CMK (cell line): ENCODE measurements around the gene CDC27.
"Not testable (repeated sequence)": the region's sequence is repeated elsewhere in the genome, so short reads cannot be mapped to it uniquely, and the experiment has no call there.

Experiments
- DNase-seq: peaks from one replicate; pipeline ENCODE4 v3.0.0-alpha.2; 2010; ENCODE audit warnings: low read depth

Gene CDC27

DNA sequence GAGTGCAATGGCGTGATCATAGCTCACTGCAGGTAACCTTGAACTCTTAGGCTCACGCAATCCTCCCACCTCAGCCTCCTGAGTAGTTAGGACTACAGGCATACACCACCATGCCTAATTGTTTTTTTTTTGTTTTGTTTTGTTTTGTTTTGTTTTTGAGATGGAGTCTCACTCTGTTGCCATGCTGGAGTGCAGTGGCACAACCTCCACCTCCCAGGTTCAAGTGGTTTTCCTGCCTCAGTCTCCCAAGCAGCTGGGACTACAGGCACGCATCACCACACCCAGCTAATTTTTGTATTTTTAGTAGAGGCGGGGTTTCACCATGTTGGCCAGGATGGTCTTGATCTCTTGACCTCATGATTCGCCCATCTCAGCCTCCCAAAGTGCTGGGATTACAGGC is 54.7 kb downstream of the CDC27 start:
- DNase-seq, result not testable (repeated sequence)

DNA sequence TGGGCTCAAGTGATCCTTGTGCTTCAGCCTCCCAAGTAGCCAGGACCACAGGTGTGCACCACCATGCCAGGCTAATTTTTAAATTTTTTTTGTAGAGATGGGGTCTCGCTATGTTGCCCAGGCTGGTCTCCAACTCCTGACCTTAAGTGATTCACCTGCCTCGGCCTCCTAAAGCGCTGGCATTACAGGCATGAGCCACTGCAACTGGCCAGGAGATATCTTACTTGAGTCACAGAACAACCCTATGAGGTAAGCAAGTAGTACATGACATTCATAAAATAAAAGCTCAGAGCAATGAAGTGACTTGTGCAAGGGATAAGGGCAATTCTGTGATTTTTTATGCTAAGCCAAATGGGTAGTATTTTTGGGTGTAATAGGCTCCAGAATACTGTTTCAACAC is 57.3 kb downstream of the CDC27 start:
- DNase-seq, result no peak

DNA sequence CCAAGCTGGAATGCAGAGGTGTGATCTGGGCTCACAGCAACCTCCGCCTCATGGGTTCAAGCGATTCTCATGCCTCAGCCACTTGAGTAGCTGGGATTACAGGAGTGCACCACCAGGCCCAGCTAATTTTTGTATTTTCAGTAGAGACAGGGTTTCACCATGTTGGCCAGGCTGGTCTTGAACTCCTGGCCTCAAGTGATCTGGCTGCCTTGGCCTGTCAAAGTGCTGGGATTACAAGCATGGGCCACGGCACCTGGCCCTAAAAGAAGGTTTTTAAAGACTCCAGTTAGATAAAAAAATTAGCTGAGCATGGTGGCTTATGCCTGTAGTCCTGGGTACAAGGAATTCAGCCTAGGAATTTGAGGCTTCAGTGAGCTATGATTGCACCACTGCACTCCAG is 62.3 kb downstream of the CDC27 start:
- DNase-seq, result not testable (repeated sequence)

DNA sequence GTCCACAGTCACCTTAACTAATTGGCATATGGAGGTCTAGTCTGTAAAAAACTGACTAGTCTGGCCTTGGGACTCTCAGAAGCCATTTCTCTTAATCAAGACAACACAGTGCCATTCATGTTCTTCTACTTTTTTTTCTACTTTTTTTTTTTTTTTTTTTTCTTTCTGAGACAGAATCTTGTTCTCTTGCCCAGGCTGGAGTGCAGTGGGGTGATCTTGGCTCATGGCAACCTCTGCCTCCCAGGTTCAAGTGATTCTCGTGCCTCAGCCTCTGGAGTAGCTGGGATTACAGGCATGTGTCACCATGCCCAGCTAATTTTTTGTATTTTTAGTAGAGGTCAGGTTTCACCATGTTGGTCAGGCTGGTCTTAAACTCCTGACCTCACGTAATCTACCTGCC is 65.8 kb downstream of the CDC27 start:
- DNase-seq, result not testable (repeated sequence)

DNA sequence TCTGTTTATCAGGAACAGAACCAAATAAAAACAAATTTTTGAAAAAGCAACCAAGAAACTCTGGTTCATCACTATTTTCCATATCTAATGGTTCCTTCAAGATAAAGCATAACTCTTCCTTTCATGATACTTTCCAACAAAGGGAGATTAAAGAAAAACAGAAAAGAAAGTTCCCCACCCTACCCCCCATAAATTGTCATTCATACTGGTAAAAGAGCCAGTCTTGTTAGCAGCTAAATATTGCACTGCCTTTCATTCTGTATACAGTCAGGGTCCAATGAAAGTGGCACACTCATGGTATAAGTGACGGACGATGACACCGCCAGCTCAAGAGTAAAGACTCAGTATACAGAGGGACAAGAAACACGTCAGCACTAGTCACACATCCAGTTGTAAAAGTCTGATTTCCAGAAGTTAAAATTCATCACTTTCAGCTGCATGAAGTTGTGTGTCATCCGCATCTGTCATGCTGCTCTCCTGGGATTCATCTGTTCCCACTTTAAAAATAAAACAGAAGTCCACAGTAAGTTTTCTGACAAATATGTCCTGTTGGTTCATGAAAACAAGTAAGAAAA is 68.5 kb downstream of the CDC27 start:
- DNase-seq, result no peak

DNA sequence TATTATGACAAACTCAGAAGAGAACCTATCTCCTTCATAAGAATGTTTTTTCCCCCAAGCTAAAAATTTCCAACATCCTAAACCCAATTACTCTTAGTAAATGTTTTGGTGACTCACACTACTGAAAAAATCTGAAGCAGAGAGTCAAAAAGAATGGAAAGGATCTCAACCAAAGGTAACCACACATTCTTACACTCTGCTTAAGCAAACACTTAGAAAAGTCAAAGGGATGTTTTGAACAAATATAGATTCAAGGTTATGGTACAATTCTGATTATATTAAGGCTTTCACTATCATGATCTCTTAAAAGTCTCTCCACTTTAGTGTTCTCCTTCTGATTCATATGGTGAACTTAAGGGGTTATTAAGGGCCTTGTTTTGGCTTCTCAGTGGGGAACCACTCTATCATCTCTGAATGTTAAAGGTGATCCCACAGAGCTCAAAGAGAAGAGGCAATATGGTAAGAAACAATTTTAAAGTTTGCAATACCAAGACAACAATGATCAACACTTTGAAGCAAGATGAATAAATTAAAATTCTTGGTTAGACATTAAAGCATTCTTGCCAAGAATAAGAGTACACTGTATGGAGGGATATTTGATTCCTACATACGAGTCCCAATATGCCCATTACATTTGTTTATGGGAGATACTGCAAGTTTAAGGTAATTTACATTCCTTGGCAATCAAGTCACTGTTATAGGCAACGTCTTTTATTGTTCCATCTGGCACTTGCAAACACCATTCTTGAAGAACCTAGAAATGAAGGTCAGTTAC is 69.2 kb downstream of the CDC27 start:
- no peak for DNase-seq

DNA sequence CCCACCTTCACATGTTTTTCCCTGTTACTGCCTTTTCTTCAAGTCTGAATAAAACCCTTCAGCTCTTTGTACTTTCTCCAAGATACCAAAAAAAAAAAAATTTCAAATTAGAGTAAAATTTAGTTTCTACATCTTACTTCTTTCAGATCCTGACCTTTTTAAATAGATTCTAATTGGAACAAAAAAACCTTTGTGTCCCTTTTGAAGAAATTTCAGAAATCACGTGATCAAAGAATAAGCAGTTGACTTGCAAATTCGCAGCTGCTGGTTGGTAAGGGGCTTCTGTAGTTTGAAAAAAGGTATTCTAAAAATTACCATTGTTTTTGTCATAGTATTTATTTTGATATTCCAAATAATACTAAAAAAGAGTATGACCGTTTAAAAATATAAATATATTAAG is 71.7 kb downstream of the CDC27 start:
- no peak for DNase-seq

DNA sequence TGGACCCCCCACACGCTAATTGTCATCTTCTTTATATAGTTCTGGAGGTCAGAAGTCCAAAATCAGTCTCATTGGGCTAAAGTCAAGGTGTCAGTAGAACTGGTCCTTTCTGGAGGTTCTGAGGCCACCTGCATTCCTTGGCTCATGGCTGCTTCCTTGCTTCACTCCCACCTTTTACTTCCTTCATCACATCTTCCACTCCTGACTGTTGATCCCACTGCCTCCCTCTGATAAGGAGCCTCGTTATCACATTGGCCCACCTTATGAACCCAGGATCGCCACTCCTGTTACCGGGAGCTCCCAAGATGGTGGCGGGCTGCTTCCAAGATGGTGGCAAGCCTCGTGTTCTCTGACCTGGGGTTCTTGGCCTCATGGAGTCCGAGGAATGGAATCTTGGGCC is 83.0 kb downstream of the CDC27 start:
- DNase-seq, result no peak

DNA sequence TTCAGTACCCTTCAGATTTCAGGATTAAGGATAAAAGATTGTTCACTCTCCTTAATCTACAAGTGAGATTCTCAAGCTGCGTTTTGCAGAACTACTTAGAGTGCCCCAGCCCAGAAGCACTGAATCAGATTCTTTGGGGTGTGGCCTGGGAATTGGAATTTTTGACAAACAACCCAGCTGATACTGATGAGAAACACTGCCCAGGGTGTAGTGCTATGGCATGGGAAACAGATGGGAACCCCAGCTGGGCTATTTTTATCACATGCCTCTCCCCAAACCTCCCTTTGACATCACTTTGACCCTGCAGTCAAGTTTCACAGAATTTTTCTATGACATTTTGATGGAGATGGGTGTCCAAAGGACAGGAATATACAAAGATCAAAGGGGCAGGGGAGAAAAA is 83.8 kb downstream of the CDC27 start:
- DNase-seq, result not testable (repeated sequence)

DNA sequence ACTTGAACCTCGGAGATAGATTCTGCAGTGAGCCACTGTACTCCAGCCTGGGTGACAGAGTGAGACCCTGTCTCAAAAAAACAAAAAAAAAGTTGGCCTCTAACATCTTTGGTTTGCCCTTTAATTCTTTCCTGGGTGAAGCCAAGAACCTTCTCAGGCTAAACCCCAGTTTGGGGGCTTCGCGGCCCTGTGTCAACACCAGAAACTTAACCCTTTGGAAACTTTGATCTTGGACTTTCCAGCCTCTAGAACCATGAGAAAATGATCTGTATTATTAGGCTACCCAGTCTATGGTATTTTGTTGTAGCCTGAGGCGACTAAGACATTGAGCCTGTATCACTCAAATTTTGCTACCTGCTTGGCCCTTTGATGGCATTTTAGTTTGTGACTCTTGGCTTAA is 86.2 kb downstream of the CDC27 start:
- no peak for DNase-seq

DNA sequence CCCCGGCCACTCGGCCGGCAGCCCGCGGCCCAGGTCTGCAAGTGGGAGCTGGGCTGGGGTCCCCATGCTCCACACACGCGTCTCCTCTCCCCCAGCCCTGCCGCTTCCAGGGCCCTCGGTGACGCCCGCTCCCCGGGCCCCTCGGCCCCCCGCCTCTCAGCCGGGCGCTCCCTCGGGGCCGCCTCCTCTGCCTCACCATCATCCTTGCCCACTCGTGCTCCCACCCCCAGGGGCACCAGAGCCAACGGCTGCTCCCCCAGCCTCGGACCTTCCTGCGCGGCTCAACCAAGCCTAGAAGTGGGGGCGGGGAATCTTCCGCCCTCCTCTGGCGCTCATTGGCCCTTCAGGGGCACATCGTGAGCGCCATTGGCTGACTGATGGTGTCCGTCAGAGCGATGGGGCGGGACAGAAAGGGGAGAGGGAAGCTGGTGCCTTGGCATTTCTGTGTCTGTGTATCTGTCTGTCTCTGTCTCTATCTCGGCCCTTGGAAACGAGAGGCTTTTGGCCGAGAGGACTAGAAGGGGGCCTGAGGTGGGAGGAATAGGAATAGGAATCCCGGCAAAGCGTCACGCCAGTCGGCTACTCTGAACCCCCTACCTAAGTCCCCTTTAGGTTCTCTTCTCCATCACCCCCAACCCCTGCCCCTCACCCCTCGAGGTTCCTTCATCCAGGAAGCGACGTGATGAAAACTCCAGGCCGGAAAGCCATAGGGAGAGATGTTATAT is 88.9 kb downstream of the CDC27 start:
- peak; percentile 81 for DNase-seq

DNA sequence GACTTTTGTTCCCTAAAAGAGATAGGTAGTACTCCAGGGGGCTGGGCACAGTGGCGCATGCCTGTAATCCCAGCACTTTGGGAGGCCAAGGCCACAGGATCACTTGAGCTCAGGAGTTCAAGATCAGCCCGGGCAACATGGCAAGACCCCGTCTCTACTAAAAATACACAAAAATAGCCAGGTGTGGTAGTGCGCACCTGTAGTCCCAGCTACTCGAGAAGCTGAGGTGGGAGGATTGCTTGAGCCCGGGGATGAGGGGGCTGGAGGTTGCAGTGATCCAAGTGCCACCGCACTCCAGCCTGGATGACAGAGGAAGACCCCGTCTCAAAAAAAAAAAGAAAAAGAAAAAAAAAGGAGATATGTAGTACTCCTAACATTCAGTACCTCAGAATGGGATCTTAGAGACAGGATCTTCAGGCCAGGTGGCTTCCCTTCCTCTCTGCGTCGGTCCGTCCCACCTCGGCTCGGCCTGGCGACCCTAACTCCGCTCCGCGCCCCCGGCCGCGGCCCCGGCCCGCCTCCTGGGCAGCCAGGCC is 89.6 kb downstream of the CDC27 start:
- DNase-seq, result no peak

DNA sequence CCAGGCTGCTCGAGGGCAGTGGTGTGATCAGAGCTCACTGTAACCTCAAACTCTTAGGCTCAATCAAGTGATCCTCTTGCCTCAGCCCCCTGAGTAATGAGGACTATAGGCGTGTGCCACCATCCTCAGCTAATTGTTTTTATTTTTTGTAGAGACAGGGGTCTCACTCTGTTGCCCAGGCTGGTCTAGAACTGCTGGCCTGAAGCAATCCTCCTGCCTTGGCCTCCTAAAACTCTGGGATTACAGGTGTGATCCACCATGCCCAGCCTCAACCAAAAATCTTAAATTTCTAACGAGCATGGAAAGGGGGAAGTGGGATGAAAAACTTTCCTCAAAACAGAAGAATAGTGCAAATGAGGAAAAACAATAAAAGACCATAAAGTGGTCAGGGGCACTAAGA is 92.8 kb downstream of the CDC27 start:
- no peak for DNase-seq

DNA sequence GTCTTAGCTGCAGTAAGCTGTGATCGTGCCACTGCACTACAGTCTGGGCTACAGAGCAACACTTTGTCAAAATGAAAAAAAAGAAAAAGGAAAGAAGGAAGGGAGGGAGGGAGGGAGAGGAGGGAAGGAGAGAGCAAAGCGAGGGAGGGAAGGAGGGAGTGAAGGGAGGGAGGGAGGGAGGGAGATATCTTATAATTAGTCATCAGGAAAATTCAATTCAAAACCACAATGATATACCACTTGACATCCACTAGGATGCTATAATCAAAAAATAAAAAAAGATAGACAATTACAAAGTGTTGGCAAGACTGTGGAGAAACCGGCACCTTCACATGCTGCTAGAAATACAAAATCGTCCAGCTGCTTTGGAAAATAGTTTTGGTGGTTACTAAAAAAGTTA is 93.8 kb downstream of the CDC27 start:
- no peak for DNase-seq

DNA sequence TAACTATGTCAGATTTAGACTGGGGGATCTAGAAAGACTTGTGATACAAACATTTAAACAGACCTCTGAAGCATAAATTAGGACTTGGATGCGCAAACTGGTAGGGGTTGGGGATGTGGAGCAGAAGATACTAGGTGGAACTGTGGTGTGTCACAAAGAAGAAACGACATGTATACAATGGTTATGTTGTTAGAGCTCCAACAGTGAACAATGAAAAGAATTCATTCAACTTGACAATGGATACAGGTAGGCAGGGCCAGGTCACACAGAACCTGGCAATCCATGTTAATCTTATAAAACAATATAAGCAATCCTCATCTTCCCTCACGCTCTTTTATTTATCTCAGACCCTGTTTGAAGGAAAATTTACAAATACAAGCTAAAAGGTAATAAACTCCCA is 102.0 kb downstream of the CDC27 start:
- DNase-seq, result no peak

DNA sequence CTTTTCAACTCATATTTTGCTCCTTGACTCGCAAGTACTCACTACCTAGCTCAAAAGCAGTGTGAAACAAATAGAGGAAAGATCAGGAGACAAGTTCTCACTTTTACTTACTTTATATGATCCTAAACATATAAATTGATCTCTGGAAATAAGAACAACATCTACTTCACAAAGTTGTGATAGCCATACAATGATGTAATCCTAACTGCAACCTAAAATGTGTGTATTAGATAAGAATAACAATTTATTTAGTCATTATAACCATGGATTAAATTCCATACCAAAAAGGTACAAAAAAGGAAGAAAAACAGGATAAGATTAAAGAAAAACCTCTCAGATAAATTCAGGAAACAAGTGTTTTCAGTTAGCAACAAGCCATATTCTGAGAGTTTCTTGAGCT is 103.4 kb downstream of the CDC27 start:
- DNase-seq, result no peak

DNA sequence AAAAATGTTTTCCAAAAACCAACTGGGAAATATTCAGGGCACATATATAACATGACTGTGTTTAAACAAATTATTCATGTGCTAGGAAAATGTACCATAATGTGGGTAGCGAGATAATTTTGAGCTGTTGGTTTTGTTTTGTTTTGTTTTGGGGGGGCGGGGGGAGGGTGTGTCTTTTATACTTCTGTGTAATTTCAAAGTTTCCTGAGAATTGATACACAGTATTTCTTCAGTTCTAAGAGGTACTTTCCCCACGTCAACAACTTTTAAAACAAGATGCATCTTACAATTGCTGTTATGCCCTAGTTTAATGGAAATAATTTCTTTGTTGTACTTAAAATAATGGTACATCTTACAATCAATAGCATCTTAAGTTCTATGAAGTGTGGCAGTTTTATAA is 110.3 kb downstream of the CDC27 start:
- no peak for DNase-seq

DNA sequence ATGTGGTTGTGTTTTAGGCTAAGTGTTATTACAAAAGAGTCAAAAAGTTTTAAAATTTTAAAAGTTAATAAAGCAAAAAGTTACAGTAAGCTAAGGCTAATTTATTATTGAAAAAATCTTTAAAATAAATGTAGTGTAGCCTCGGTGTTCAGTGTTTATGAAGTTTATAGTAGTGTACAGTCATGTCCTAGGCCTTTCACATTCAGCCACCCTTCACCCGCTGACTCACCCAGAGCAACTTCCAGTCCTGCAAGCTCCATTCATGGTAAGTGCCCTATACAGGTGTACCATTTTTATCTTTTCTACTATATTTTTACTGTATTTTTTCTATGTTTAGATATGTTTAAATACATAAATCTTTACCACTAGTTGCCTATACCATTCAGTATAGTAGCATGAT is 111.5 kb downstream of the CDC27 start:
- DNase-seq, result no peak

DNA sequence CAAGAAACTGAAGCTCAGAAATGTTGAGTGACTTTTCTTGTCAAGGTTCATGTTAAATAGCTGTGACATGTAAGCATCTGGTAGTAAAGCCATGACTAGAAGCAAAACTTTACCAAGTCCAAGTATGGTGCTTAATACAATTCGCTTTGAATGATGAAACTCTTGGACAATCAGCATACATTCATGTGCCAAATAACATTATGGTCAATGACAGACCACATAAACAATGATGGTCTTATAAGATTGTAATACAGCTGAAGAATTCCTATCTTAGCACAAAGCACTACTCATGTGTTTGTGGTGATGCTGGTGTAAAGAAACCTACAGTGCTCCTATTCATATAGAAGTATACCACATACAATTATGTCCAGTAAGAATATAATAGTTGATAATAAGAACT is 112.9 kb downstream of the CDC27 start:
- DNase-seq, result no peak

DNA sequence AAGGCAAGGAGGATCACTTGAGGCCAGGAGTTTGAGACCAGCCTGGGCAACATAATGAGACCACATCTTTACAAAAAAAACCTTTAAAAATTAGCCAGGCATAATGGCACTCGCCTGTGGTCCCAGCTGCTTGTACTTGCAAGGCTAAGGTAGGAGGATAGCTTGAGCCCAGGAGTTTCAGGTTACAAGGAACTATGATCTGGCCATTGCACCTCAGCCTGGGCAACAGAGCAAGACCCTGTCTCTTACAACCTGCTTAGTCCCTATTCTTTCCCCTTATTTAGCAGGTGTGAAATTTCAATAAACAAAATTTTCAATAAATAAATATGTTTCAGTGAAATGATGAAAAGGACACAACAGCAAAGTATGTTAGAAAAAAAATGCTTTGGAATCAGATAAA is 114.7 kb downstream of the CDC27 start:
- not testable (repeated sequence) for DNase-seq

DNA sequence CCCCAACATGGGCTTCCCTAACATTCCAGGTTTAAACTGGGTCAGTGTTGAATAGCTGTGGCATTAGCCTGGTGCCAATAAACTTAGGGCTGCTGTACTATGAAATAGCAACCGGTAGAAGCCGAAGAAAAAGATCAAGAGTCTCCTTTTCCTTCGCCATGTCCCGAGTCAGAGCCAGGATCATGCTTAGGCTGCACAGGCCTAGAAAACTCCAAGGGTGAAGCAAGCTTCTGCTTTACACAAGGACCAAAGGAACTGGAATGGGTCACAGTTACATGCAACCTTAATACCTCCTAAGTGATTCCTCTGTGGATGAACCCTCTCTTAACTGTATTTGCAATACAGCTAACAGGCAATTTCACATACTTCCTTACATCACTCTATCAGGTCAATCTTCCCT is 115.5 kb downstream of the CDC27 start:
- DNase-seq, result not testable (repeated sequence)

DNA sequence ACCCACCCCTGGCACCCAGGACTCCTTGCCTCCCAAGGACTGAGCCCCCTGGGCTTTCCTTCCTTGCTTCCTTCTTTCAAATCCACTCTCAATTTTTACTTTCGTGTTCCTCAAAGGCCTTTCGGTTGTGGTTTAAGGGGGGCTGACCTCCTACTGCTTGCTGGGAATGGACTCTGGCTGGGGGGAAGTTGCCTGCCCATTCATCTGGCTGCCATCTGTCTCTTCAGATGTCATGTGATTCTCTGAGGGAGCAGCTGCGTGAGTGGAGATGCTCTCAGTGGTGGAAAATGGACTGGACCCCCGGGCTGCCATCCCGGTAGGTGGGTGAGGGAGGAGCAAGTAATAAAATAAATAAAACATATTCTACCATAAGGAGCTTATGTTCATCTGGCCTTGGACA is 116.2 kb downstream of the CDC27 start:
- peak; percentile 31 for DNase-seq

DNA sequence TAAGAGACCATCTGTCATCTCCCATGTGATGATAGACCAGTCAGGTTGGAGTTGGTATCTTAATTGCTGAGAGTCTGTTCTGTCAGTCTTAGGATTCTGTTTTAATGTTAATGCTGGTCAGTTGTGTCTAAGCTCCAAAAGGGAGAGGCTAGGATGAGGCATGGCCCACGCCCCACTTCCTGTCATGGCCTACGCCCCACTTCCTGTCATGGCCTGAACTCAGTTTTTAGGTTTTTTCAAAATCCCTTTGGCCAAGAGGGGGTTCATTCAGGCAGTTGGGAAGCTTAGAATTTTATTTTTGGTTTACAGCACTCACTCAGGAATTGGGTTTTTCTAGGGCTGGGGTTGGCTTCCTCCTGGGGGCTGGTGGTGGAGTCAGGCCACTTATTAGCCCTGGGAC is 117.9 kb downstream of the CDC27 start:
- not testable (repeated sequence) for DNase-seq
